SK-N-SH (cell line): ENCODE results near the gene RABL6. TPM values are rescaled to one million over a fixed set of nuclear protein-coding genes. Genes with fewer than 3 reads are reported as not detected.
"Not testable (repeated sequence)": the region's sequence is repeated elsewhere in the genome, so short reads cannot be mapped to it uniquely, and the experiment has no call there.

Experiments used
- CTCF ChIA-PET: fragments of 300-600, 350-600 bp; formaldehyde crosslinking; extraction: SDS; loops from one replicate; lab custom pipeline; 2021; lab: Yijun Ruan, JAX
- POLR2A ChIA-PET: fragments of 350-600 bp; sonication (Branson Sonifier 250); formaldehyde crosslinking; extraction: SDS; loops from one replicate; lab custom pipeline; 2020; ENCODE audit warnings: antibody characterized with exemption, inconsistent platforms; lab: Yijun Ruan, JAX
- DNase-seq: peaks from one replicate; pipeline ENCODE4 v3.0.0; 2012
- H2AFZ ChIP-seq: fragments of 200-600 bp; sonication (generic); 2 replicates; pipeline ENCODE4 v1.8.1; 2016; ENCODE audit warnings: antibody characterized with exemption, mild to moderate bottlenecking, low read depth
- H3F3A ChIP-seq: fragments of 200-600 bp; sonication (generic); replicated peaks from 2 replicates; pipeline ENCODE3; 2016; ENCODE audit warnings: antibody characterized with exemption, mild to moderate bottlenecking; ENCODE audit not compliant: insufficient read depth
- H3K27ac ChIP-seq, 2 experiments: fragments of 200-500 bp in 1 of 2; fragments of 200-600 bp in 1 of 2; sonication (Bioruptor generic) in 1 of 2; sonication (generic), shearing (Covaris generic) in 1 of 2; 2 replicates each; pipeline versions ENCODE4 v1.5.1 to v1.6.1; 2014 to 2016; ENCODE audit warnings: low read depth in 2 of 2, inconsistent platforms in 1 of 2, low read length in 1 of 2, mild to moderate bottlenecking in 1 of 2, mixed read lengths in 1 of 2
- H3K27me3 ChIP-seq: fragments of 200-600 bp; sonication (generic), shearing (Covaris generic); 2 replicates; pipeline ENCODE4 v1.6.1; 2016; ENCODE audit warnings: mixed run types; ENCODE audit not compliant: insufficient read depth
- H3K36me3 ChIP-seq, 2 experiments: fragments of 200-500 bp in 1 of 2; fragments of 200-600 bp in 1 of 2; sonication (Bioruptor generic) in 1 of 2; sonication (generic) in 1 of 2; replicated peaks in 1 of 2; 2 replicates each; pipeline versions ENCODE3 to v1.5.1; 2014 to 2016; ENCODE audit warnings: low read length in 1 of 2, mild to moderate bottlenecking in 1 of 2; ENCODE audit not compliant: insufficient read depth in 2 of 2, control insufficient read depth in 1 of 2
- H3K4me1 ChIP-seq, 2 experiments: fragments of 200-500 bp in 1 of 2; fragments of 200-600 bp in 1 of 2; sonication (Bioruptor generic) in 1 of 2; sonication (generic), shearing (Covaris generic) in 1 of 2; 2 replicates each; pipeline versions ENCODE4 v1.5.1 to v1.6.1; 2014 to 2016; ENCODE audit warnings: low read depth in 1 of 2, low read length in 1 of 2, mixed run types in 1 of 2; ENCODE audit not compliant: insufficient read depth in 2 of 2, control insufficient read depth in 1 of 2
- H3K4me2 ChIP-seq: fragments of 200-600 bp; sonication (generic), shearing (Covaris generic); 2 replicates; pipeline ENCODE4 v1.6.1; 2017; ENCODE audit warnings: mixed run types
- H3K4me3 ChIP-seq, 2 experiments: fragments of 200-500 bp in 1 of 2; fragments of 200-600 bp in 1 of 2; sonication (Bioruptor generic) in 1 of 2; sonication (generic), shearing (Covaris generic) in 1 of 2; 2 replicates each; pipeline versions ENCODE4 v1.5.1 to v1.8.1; 2014 to 2016; ENCODE audit warnings: low read depth in 2 of 2, inconsistent platforms in 1 of 2, low read length in 1 of 2, mild to moderate bottlenecking in 1 of 2, mixed read lengths in 1 of 2, moderate library complexity in 1 of 2
- H3K79me2 ChIP-seq: fragments of 200-600 bp; sonication (generic); 2 replicates; pipeline ENCODE4 v1.8.1; 2017; ENCODE audit warnings: mild to moderate bottlenecking; ENCODE audit not compliant: insufficient read depth
- H3K9ac ChIP-seq: fragments of 200-600 bp; sonication (generic); 2 replicates; pipeline ENCODE4 v1.6.1; 2017; ENCODE audit warnings: mixed run types
- H3K9me2 ChIP-seq: fragments of 200-600 bp; sonication (generic); 2 replicates; pipeline ENCODE4 v1.6.1; 2017; ENCODE audit warnings: mixed run types
- H3K9me3 ChIP-seq: fragments of 200-600 bp; sonication (generic); 2 replicates; pipeline ENCODE4 v1.6.1; 2017; ENCODE audit warnings: mixed run types, mild to moderate bottlenecking, moderate library complexity
- H4K20me1 ChIP-seq: fragments of 200-600 bp; sonication (generic); 2 replicates; pipeline ENCODE4 v1.6.1; 2017; ENCODE audit warnings: mild to moderate bottlenecking, mixed run types; ENCODE audit not compliant: insufficient read depth
- EP300 ChIP-seq, 2 experiments: IDR thresholded peaks; 2 replicates each; pipeline versions ENCODE4 v1.4.0 to v1.6.1; 2012; ENCODE audit warnings: borderline replicate concordance in 1 of 2, low read depth in 1 of 2, low read length in 1 of 2
- FOXJ3 ChIP-seq: sonication (generic); formaldehyde crosslinking; IDR thresholded peaks from 2 replicates; pipeline ENCODE4 v1.5.1; 2020; ENCODE audit warnings: mild to moderate bottlenecking, missing genetic modification reagents
- GATA2 ChIP-seq: sonication (generic); formaldehyde crosslinking; IDR thresholded peaks from 2 replicates; pipeline ENCODE4 v1.5.0; 2020; ENCODE audit warnings: mild to moderate bottlenecking, missing genetic modification reagents
- RXRA ChIP-seq: IDR thresholded peaks from 2 replicates; pipeline ENCODE4 v1.4.0; 2012; ENCODE audit warnings: low read depth, mild to moderate bottlenecking, borderline replicate concordance
- TCF12 ChIP-seq: IDR thresholded peaks from 2 replicates; pipeline ENCODE4 v1.4.0; 2012
- WGBS: methylation state at CpG from one replicate; pipeline ENCODE4 v1.1.6; 2017; ENCODE audit warnings: low lambda C conversion rate; 5-methylcytosine and 5-hydroxymethylcytosine counted together
- polyA plus RNA-seq, 3 experiments: library from polyadenylated mRNA; depleted of rRNA; stranded (reverse); fragments of >200 nt; gene quantifications; 2 replicates each; pipeline ENCODE4 v1.2.3, GENCODE V29; 2012
- TF ChIP-seq, protein P1 (sequence below): fragments of 200-600 bp; sonication (generic); IDR thresholded peaks from 2 replicates; pipeline ENCODE4 v1.6.1; 2017; ENCODE audit warnings: antibody characterized with exemption, mild to moderate bottlenecking, moderate library complexity
- TF ChIP-seq, protein P2 (sequence below): IDR thresholded peaks from 2 replicates; pipeline ENCODE4 v1.4.0; 2012; ENCODE audit warnings: low read depth
- TF ChIP-seq, protein P3 (sequence below): fragments of 150-350 bp; IDR thresholded peaks from 2 replicates; pipeline ENCODE4 v1.6.1; 2016; ENCODE audit warnings: mild to moderate bottlenecking, low read depth, low read length

Gene RABL6
- polyA plus RNA-seq, 1 of the 3 experiments (the other 2 are of a cell fraction), result 43.6 TPM

DNA sequence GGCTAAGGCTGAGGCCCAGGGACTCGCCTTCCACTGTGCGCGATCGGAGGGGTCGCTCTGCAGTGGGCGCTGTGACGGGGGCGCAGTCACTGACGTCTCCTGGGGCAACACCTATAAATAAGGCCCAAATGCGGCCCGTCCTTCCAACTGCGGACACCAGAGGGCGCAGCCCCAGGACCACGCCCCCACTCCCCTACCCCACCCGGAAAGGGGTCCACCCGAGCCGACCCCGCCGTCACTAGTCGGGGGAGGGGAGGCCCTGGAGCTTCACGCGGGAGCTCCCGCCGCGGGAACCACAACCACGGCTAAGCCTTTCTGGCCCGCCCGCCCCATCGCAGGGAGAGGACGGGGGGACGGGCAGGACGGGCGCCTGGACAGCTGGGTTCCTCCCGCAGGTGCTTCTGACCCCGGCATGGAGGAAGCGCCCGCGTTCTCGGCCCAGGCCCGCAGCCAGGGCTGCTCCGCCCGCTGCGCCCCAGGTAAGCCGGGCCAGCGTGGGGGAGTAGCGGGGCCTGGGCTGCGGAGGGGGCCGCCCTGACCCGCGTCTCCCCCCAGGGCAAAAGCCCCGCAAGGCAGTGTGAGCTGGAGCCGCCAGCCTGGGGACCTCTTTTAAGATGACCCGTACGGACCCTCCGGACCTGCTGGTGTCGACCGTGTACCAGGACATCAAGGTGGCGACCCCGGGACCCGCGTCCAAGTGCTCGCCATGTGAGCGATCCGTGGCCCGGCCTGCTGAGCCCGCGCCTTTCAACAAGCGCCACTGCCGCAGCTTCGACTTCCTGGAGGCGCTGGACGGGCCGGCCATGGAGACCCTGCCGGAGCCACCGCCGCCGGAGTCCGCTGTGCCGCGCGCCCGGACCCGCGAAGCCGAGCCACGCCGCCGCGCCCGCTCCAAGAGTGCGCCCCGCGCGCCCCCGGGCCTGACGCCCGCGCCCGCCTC lies 36.3 kb downstream of the RABL6 start:
- Histone ChIP-seq H3K4me2 (peak overlapping the region; percentile 78), H4K20me1 (peaks cover 10% of the 10 kb centered on the region; the same call in 1 of the 2 replicates), H3F3A (peaks cover 19% of the 10 kb centered on the region), H3K4me3 (peak overlapping the region in 1 of 2 experiments; percentile 16; a peak in 2 of 4 replicates), H3K4me1 (peaks cover 24 to 29% of the 10 kb centered on the region in 2 experiments; a peak in 2 of 4 replicates), H3K36me3 (peaks cover 0 to 15% of the 10 kb centered on the region in 2 experiments)
- H3K27ac ChIP-seq, POLR2A ChIA-PET, H2AFZ ChIP-seq, H3K79me2 ChIP-seq, H3K9ac ChIP-seq, H3K9me3 ChIP-seq, H3K27me3 ChIP-seq, DNase-seq, H3K9me2 ChIP-seq: not testable (repeated sequence)
- CTCF ChIA-PET, result interaction anchor here (0.7 to 4.7 kb wide), 19 partner anchors 10 to 260 kb away, joined by 3 to 36 read pairs (median 6); partner anchors contain the start of genes CCDC183, RABL6 and TMEM141
- TF ChIP-seq, protein P1, sequence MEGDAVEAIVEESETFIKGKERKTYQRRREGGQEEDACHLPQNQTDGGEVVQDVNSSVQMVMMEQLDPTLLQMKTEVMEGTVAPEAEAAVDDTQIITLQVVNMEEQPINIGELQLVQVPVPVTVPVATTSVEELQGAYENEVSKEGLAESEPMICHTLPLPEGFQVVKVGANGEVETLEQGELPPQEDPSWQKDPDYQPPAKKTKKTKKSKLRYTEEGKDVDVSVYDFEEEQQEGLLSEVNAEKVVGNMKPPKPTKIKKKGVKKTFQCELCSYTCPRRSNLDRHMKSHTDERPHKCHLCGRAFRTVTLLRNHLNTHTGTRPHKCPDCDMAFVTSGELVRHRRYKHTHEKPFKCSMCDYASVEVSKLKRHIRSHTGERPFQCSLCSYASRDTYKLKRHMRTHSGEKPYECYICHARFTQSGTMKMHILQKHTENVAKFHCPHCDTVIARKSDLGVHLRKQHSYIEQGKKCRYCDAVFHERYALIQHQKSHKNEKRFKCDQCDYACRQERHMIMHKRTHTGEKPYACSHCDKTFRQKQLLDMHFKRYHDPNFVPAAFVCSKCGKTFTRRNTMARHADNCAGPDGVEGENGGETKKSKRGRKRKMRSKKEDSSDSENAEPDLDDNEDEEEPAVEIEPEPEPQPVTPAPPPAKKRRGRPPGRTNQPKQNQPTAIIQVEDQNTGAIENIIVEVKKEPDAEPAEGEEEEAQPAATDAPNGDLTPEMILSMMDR, result peak; percentile 66
- 97% methylated on average over 23 of the region's 99 CpGs for whole genome bisulfite sequencing

DNA sequence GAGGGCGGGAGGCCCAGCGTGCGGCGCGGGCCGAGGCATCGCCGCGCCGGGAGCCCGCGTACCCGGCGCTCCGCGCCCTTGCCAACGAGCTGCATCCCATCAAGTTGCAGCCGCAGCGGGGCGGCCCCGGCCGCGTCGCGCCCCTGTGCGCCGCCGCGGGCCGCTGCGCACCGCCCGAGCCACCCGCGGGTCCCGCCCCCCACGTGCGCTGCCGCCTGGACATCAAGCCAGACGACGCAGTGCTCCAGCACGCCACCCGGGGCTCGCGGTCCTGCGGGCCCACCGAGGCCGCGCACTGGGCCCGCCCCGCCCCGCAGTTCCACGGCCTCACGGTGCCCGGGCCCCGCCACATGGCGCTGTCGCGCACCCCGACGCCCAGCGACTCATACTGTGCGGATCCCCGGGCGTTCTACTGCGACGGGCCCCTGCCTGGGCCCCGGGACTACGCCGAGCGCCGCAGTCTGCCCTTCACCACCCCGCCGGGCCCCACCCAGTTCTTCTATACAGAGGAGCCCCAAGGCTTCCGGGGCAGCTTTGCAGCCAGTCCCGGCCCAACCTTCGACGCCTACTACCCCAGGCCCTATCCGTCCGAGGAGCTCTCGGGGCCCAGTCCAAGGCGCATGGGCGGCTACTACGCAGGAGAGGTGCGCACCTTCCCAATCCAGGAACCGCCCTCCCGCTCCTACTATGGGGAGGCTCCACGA lies 37.2 kb downstream of the RABL6 start:
- no peaks in the 10 kb centered on the region for H3K9me2 ChIP-seq
- H4K20me1 ChIP-seq, result peaks cover 10% of the 10 kb centered on the region; the same call in 1 of the 2 replicates
- DNase-seq, result no peak
- H3K79me2 ChIP-seq, result peaks cover 11% of the 10 kb centered on the region; the same call in 1 of the 2 replicates
- H3K27ac ChIP-seq, result no peak overlapping the region
- no peak for TF ChIP-seq RXRA
- no peak for TF ChIP-seq EP300 (IDR thresholded peaks at IDR 0.05; ENCODE audit: borderline replicate concordance in 1 of 2, low read depth in 1 of 2, low read length in 1 of 2)
- TF ChIP-seq, protein P2, sequence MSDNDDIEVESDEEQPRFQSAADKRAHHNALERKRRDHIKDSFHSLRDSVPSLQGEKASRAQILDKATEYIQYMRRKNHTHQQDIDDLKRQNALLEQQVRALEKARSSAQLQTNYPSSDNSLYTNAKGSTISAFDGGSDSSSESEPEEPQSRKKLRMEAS, result no peak
- no peak for TF ChIP-seq GATA2 (CRISPR knock-in tag)
- TF ChIP-seq FOXJ3 (CRISPR knock-in tag), result no peak
- TF ChIP-seq, protein P3, sequence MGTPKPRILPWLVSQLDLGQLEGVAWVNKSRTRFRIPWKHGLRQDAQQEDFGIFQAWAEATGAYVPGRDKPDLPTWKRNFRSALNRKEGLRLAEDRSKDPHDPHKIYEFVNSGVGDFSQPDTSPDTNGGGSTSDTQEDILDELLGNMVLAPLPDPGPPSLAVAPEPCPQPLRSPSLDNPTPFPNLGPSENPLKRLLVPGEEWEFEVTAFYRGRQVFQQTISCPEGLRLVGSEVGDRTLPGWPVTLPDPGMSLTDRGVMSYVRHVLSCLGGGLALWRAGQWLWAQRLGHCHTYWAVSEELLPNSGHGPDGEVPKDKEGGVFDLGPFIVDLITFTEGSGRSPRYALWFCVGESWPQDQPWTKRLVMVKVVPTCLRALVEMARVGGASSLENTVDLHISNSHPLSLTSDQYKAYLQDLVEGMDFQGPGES, result no peak
- TF ChIP-seq TCF12, result no peak
- TF ChIP-seq, all 33 proteins: peak for 0
- peaks cover 19% of the 10 kb centered on the region for H3F3A ChIP-seq
- H3K9me3 ChIP-seq, result no peaks in the 10 kb centered on the region
- H3K36me3 ChIP-seq, result peaks cover 0 to 9% of the 10 kb centered on the region in 2 experiments
- over 99% methylated on average over 21 of the region's 88 CpGs for WGBS
- no peak overlapping the region for H3K4me2 ChIP-seq
- POLR2A ChIA-PET, result no interaction called here
- no peaks in the 10 kb centered on the region for H3K27me3 ChIP-seq
- no peak overlapping the region for H3K4me3 ChIP-seq
- peaks cover 27 to 29% of the 10 kb centered on the region in 2 experiments; a peak in 2 of 4 replicates for H3K4me1 ChIP-seq
- H3K9ac ChIP-seq, result no peak overlapping the region
- CTCF ChIA-PET, result interaction anchor here (0.9 to 4.7 kb wide), 8 partner anchors 13 to 259 kb away, joined by 3 to 36 read pairs (median 3); partner anchors contain the start of genes CCDC183 and TMEM141
- no peak overlapping the region for H2AFZ ChIP-seq
